ENCODE results near the gene FES.
"Not testable (repeated sequence)": the region's sequence is repeated elsewhere in the genome, so short reads cannot be mapped to it uniquely, and the experiment has no call there.

Gene FES

GRCh38 chr15:90883976-90884718 lies at the start of gene FES:
TSS of gene FES (plus strand) at chr15:90884504. CDS start at chr15:90885046, 542 bp downstream.
- intact Hi-C loops (cut with DNase I): no loop called here

GRCh38 chr15:90834626-90835025 lies 49.7 kb upstream of the FES start:
- no peak for DNase-seq
- intact Hi-C loops (cut with DNase I): no loop called here

More at GRCh38 chr15:90883976-90884718, at the start of gene FES:
- DNase-seq: peak in 4 of 10 donors; percentile 32 to 88 (median 82)

- intact Hi-C loops (cut with DNase I): no loop called here
- no peak for DNase-seq
Measured at GRCh38 chr15:90836296-90836871, 47.9 kb upstream of the FES start.

- no peak for DNase-seq
- intact Hi-C loops (cut with DNase I): no loop called here
Measured at GRCh38 chr15:90837094-90837493, 47.2 kb upstream of the FES start.

GRCh38 chr15:90838139-90838538 lies 46.2 kb upstream of the FES start:
- intact Hi-C loops (cut with DNase I): no loop called here
- DNase-seq: no peak

- no peak for DNase-seq
- intact Hi-C loops (cut with DNase I): no loop called here
Measured at GRCh38 chr15:90838544-90838943, 45.8 kb upstream of the FES start.

GRCh38 chr15:90839187-90840071 lies 44.9 kb upstream of the FES start:
- intact Hi-C loops (cut with DNase I): no loop called here
- peak in 6 of 10 donors; percentile 21 to 92 (median 64) for DNase-seq

- intact Hi-C loops (cut with DNase I): no loop called here
- DNase-seq: no peak
Measured at GRCh38 chr15:90840157-90840855, 44.0 kb upstream of the FES start.

- DNase-seq: no peak
- intact Hi-C loops (cut with DNase I): no loop called here
Measured at GRCh38 chr15:90840954-90841353, 43.4 kb upstream of the FES start.

GRCh38 chr15:90844696-90845095 lies 39.6 kb upstream of the FES start:
- DNase-seq: no peak

GRCh38 chr15:90845201-90845949 lies 38.9 kb upstream of the FES start:
- no peak for DNase-seq
- intact Hi-C loops (cut with DNase I): no loop called here

More at GRCh38 chr15:90844696-90845095, 39.6 kb upstream of the FES start:
- intact Hi-C loops (cut with DNase I): no loop called here

- intact Hi-C loops (cut with DNase I): not testable (repeated sequence)
Measured at GRCh38 chr15:90849424-90849823, 34.9 kb upstream of the FES start.

GRCh38 chr15:90851114-90851513 lies 33.2 kb upstream of the FES start:
- intact Hi-C loops (cut with DNase I): no loop called here
- peak in 1 of 10 donors; percentile 37 for DNase-seq

More at GRCh38 chr15:90849424-90849823, 34.9 kb upstream of the FES start:
- peak in 1 of 10 donors; percentile 4 for DNase-seq

GRCh38 chr15:90851940-90852339 lies 32.4 kb upstream of the FES start:
- DNase-seq: peak in 1 of 10 donors; percentile 2
- intact Hi-C loops (cut with DNase I): no loop called here

GRCh38 chr15:90855139-90855538 lies 29.2 kb upstream of the FES start:
- DNase-seq: peak in 1 of 10 donors; percentile 46
- intact Hi-C loops (cut with DNase I): no loop called here

- intact Hi-C loops (cut with DNase I): no loop called here
- no peak for DNase-seq
Measured at GRCh38 chr15:90857337-90857736, 27.0 kb upstream of the FES start.

GRCh38 chr15:90857883-90858443 lies 26.3 kb upstream of the FES start:
- intact Hi-C loops (cut with DNase I): no loop called here
- no peak for DNase-seq

GRCh38 chr15:90859234-90860131 lies 24.8 kb upstream of the FES start:
- no peak for DNase-seq
- intact Hi-C loops (cut with DNase I): no loop called here
